Measurements from ENCODE around the gene NXNL1. TPM values are rescaled to one million over a fixed set of nuclear protein-coding genes. Genes with fewer than 3 reads are reported as not detected.

Gene NXNL1
- total and polyA plus RNA-seq, 2 of the 13 experiments (the other 11 are each of a cell fraction or from before 2014, with no cell fraction given), result not detected

DNA sequence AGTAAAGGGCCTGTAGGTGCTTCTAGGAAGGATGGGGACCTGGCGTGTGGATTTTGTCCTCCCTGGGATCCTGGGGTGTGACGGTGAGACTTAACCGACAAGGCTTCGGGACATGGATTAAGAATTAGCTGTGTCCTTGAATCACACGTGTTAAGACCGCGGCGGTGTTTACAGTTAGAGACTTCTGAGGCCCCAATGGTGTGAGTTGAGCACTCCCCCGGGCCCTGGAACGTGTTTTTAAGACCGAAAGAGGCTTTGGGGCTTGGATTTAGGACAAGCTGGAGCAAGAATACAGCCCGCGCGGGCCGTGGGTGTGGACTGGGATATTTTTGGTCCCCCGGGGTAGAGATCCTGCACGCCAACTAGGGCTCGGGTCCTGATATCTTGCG is 8.4 kb upstream of the NXNL1 start (continued):
- TF ChIP-seq ZNF687 (CRISPR knock-in tag; IDR thresholded peaks at IDR 0.05), result 0 out of 2 replicates have a peak, but pooled peaks have one; percentile 3
- no peak for TF ChIP-seq SETDB1 (CRISPR knock-in tag; IDR thresholded peaks at IDR 0.05; ENCODE audit: borderline replicate concordance)
- TF ChIP-seq, protein P1, sequence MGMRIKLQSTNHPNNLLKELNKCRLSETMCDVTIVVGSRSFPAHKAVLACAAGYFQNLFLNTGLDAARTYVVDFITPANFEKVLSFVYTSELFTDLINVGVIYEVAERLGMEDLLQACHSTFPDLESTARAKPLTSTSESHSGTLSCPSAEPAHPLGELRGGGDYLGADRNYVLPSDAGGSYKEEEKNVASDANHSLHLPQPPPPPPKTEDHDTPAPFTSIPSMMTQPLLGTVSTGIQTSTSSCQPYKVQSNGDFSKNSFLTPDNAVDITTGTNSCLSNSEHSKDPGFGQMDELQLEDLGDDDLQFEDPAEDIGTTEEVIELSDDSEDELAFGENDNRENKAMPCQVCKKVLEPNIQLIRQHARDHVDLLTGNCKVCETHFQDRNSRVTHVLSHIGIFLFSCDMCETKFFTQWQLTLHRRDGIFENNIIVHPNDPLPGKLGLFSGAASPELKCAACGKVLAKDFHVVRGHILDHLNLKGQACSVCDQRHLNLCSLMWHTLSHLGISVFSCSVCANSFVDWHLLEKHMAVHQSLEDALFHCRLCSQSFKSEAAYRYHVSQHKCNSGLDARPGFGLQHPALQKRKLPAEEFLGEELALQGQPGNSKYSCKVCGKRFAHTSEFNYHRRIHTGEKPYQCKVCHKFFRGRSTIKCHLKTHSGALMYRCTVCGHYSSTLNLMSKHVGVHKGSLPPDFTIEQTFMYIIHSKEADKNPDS (CRISPR knock-in tag; IDR thresholded peaks at IDR 0.05), result no peak
- TF ChIP-seq SOX5 (CRISPR knock-in tag; IDR thresholded peaks at IDR 0.05; ENCODE audit: borderline replicate concordance), result no peak
- 0 out of 2 replicates have a peak, but pooled peaks have one; percentile 13 for TF ChIP-seq ZNF747 (CRISPR knock-in tag; IDR thresholded peaks at IDR 0.05; ENCODE audit: borderline replicate concordance)
- TF ChIP-seq CERS6 (CRISPR knock-in tag; IDR thresholded peaks at IDR 0.05), result no peak
- no peak for TF ChIP-seq TBX2 (CRISPR knock-in tag; IDR thresholded peaks at IDR 0.05; ENCODE audit: borderline replicate concordance)
- no peak for TF ChIP-seq PHB2 (IDR thresholded peaks at IDR 0.05; ENCODE audit: partially characterized antibody)
- no peak for TF ChIP-seq NCOA5 (CRISPR knock-in tag; IDR thresholded peaks at IDR 0.05)
- TF ChIP-seq ZNF556 (CRISPR knock-in tag; IDR thresholded peaks at IDR 0.05; ENCODE audit: borderline replicate concordance), result no peak
- TF ChIP-seq NFKBIZ (CRISPR knock-in tag; IDR thresholded peaks at IDR 0.05), result no peak
- no peak for TF ChIP-seq KLF12 (CRISPR knock-in tag; IDR thresholded peaks at IDR 0.05; ENCODE audit: borderline replicate concordance)
- peak; percentile 90 for TF ChIP-seq ZNF605 (CRISPR knock-in tag; IDR thresholded peaks at IDR 0.05)
- TF ChIP-seq MYNN (CRISPR knock-in tag; IDR thresholded peaks at IDR 0.05; ENCODE audit: low read depth), result no peak
- TF ChIP-seq ZNF788 (CRISPR knock-in tag; IDR thresholded peaks at IDR 0.05; ENCODE audit: borderline replicate concordance), result peak; percentile 53; the same call in 1 of the 2 replicates
- no peak for TF ChIP-seq TCF7L2 (IDR thresholded peaks at IDR 0.05; ENCODE audit: low read depth, low read length)
- TF ChIP-seq ZNF607 (CRISPR knock-in tag; IDR thresholded peaks at IDR 0.05; ENCODE audit: borderline replicate concordance), result no peak
- TF ChIP-seq, protein P2, sequence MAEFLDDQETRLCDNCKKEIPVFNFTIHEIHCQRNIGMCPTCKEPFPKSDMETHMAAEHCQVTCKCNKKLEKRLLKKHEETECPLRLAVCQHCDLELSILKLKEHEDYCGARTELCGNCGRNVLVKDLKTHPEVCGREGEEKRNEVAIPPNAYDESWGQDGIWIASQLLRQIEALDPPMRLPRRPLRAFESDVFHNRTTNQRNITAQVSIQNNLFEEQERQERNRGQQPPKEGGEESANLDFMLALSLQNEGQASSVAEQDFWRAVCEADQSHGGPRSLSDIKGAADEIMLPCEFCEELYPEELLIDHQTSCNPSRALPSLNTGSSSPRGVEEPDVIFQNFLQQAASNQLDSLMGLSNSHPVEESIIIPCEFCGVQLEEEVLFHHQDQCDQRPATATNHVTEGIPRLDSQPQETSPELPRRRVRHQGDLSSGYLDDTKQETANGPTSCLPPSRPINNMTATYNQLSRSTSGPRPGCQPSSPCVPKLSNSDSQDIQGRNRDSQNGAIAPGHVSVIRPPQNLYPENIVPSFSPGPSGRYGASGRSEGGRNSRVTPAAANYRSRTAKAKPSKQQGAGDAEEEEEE (CRISPR knock-in tag; IDR thresholded peaks at IDR 0.05; ENCODE audit: borderline replicate concordance), result no peak
- TF ChIP-seq ZNF513 (CRISPR knock-in tag; conservative IDR thresholded peaks at IDR 0.05), result no peak
- TF ChIP-seq SMC3 (IDR thresholded peaks at IDR 0.05; ENCODE audit: low read length), result no peak
- TF ChIP-seq ZNF619 (CRISPR knock-in tag; IDR thresholded peaks at IDR 0.05), result no peak

Data from HepG2 (cell line).